ENCODE data around the gene LEUTX.
"Not testable (repeated sequence)": the region's sequence is repeated elsewhere in the genome, so short reads cannot be mapped to it uniquely, and the experiment has no call there.

The LEUTX gene

GRCh38 chr19:39809368-39809767 lies 30.7 kb downstream of the LEUTX start:
- DNase-seq (ENCODE audit: low spot score): no peak
- TF ChIP-seq CTCF (IDR thresholded peaks at IDR 0.05; ENCODE audit: borderline replicate concordance, control extremely low read depth, extremely low read depth, insufficient read depth, missing control alignments): no peak
- in situ Hi-C loops (cut with MboI; ENCODE audit: low sequenced_read_pairs, unreplicated experiment): no loop called here

GRCh38 chr19:39810424-39810823 lies 31.8 kb downstream of the LEUTX start:
- no peak for TF ChIP-seq CTCF (IDR thresholded peaks at IDR 0.05; ENCODE audit: borderline replicate concordance, control extremely low read depth, extremely low read depth, insufficient read depth, missing control alignments)
- DNase-seq (ENCODE audit: low spot score): no peak

GRCh38 chr19:39811064-39811463 lies 32.4 kb downstream of the LEUTX start:
- no peak for TF ChIP-seq CTCF (IDR thresholded peaks at IDR 0.05; ENCODE audit: borderline replicate concordance, control extremely low read depth, extremely low read depth, insufficient read depth, missing control alignments)
- no peak for DNase-seq (ENCODE audit: low spot score)
- in situ Hi-C loops (cut with MboI; ENCODE audit: low sequenced_read_pairs, unreplicated experiment): no loop called here

More at GRCh38 chr19:39810424-39810823, 31.8 kb downstream of the LEUTX start:
- in situ Hi-C loops (cut with MboI; ENCODE audit: low sequenced_read_pairs, unreplicated experiment): no loop called here

GRCh38 chr19:39813264-39813993 lies 34.8 kb downstream of the LEUTX start:
- in situ Hi-C loops (cut with MboI; ENCODE audit: low sequenced_read_pairs, unreplicated experiment): no loop called here
- no peak for DNase-seq (ENCODE audit: low spot score)
- no peak for TF ChIP-seq CTCF (IDR thresholded peaks at IDR 0.05; ENCODE audit: borderline replicate concordance, control extremely low read depth, extremely low read depth, insufficient read depth, missing control alignments)

- DNase-seq (ENCODE audit: low spot score); in situ Hi-C loops (cut with MboI; ENCODE audit: low sequenced_read_pairs, unreplicated experiment): not testable (repeated sequence)
Observed at GRCh38 chr19:39814111-39814510, 35.5 kb downstream of the LEUTX start.

GRCh38 chr19:39814595-39814994 lies 35.9 kb downstream of the LEUTX start:
- no peak for TF ChIP-seq CTCF (IDR thresholded peaks at IDR 0.05; ENCODE audit: borderline replicate concordance, control extremely low read depth, extremely low read depth, insufficient read depth, missing control alignments)
- in situ Hi-C loops (cut with MboI; ENCODE audit: low sequenced_read_pairs, unreplicated experiment): no loop called here

GRCh38 chr19:39816287-39817048 lies 37.8 kb downstream of the LEUTX start:
- no peak for DNase-seq (ENCODE audit: low spot score)
- in situ Hi-C loops (cut with MboI; ENCODE audit: low sequenced_read_pairs, unreplicated experiment): no loop called here
- no peak for TF ChIP-seq CTCF (IDR thresholded peaks at IDR 0.05; ENCODE audit: borderline replicate concordance, control extremely low read depth, extremely low read depth, insufficient read depth, missing control alignments)

More at GRCh38 chr19:39814595-39814994, 35.9 kb downstream of the LEUTX start:
- DNase-seq (ENCODE audit: low spot score): no peak
